ENCODE measurements around the gene PLB1.

DNA sequence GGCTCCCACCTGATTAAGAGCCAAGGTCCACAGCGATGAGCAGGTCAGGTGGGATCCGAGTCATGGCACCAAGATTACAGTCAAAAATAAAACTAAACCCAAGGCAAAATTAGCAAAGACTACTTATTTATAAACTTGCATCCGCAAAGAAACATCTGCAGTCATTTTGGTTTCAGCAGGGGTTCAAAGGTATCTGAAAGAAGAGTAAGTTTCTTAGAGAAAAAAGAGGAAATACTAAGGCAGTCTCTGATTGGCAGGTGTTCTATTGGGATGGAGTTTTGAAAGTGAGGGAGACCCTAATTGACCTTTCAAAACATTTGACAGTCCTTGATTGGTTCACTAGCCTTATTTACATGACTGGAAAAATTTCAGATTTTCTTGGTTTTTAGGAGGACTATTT, 11.0 kb upstream of the PLB1 start:
- TF ChIP-seq CTCF (conservative IDR thresholded peaks at IDR 0.05; ENCODE audit: low read depth, low read length), result no peak
- TF ChIP-seq EZH2 (IDR thresholded peaks at IDR 0.05; ENCODE audit: low read length, unreplicated experiment), result no peak
- TF ChIP-seq EZH2phosphoT487 (IDR thresholded peaks at IDR 0.05; ENCODE audit: borderline replicate concordance, low read length), result no peak
